Right hindlimb (tissue), 1 donor: ENCODE results near the gene SLC25A25.
"Not testable (repeated sequence)": the region's sequence is repeated elsewhere in the genome, so short reads cannot be mapped to it uniquely, and the experiment has no call there.

Experiments used
- DNase-seq: peaks from one replicate; pipeline ENCODE4 v3.0.0-alpha.2; 2018

SLC25A25 gene

DNA sequence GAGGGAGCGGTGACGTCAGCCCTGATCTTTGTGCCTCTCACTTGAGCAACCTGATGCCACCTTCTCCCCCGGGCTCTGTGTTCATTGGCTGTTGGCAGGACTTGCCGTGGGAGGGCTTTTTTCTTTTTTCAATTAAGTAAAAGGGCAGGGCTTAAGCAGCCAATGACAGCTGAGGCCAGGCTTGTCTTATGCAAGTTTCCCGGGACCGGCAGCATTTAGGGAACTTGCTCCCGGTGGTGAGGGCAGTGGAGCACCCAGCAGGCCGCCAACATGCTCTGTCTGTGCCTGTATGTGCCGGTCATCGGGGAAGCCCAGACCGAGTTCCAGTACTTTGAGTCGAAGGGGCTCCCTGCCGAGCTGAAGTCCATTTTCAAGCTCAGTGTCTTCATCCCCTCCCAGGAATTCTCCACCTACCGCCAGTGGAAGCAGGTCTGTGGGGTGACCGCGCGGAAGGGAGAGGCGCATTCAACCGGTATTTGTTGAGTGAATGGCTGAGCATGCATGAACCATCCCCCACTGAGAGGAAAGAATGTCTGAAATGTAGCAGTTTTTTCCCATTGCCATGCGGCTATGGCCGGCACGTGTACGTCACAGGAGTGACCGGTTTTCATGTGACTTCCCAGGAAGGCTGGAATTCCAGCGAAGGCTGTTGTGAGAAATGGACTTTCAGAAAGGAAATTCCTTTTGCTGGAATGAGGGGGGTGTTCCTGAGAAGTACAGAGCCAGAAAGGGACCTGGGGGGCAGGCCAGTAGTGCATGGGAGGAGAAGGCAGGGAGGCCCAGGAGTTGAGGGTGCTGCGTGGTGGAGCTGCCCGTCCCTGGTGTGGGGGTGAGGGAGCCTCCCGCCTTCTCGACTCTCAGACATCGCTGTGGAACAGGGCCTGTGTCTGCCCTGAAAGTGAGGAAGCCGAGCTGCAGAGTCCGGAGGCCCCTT is 30.5 kb downstream of the SLC25A25 start:
- DNase-seq = peak; percentile 89

DNA sequence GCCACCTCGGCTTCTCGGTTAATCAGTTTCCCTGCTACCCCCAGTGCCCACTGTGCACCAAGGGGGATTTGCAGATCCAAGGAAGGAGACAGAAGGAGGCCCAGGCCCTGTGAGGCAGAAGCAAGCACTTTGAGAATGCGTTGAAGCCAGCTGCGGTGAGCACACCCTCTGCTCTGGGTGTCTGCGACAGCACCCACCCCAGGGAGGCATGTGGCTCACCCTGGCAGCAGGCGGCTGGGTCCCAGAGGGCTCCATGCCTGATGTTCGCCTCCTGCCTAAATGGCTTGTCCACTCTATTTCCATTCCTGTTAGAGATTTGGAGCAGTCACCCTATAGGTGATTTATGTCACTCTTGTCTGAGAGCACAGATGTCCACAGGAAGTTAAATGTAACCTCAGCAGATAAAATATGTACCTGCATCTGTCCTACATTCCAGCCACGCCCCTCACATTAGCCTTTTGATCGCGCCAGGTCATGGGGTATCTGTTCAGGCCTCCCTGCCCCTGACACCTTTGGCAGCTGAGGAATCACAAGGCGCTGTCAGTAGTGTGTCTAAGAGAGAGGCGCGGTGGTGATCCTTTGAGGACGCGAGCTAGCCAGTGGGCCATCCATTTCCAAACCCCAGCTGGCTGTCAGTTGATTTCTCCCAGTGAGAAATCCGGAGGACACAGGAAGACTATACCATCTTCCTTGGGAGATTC is 31.3 kb downstream of the SLC25A25 start:
- DNase-seq = no peak

- no peak for DNase-seq
Observed at GRCh38 chr9:128099932-128100491, 32.0 kb downstream of the SLC25A25 start.

- DNase-seq = no peak
Observed at GRCh38 chr9:128100581-128100980, 32.5 kb downstream of the SLC25A25 start.

DNA sequence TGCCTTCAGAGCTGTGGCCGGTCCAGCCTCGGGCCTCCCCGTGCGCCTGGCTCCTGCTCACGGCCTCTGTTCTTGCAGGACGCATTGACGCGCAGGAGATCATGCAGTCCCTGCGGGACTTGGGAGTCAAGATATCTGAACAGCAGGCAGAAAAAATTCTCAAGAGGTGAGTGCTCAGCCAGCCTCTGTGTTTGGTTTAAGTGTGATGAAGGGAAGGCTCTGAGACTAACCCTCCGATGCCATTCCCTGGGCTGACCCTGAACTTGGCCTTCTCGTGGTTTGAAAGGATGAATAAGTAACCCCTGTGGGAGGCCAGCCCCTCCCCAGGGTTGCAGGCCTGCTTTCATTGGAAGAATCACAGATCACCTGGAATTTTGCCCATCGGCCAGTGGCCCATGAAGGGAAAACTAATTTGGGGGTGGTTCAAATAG is 33.2 kb downstream of the SLC25A25 start:
- DNase-seq = no peak

GRCh38 chr9:128101690-128102089 is 33.7 kb downstream of the SLC25A25 start:
- no peak for DNase-seq

GRCh38 chr9:128102196-128102595 is 34.2 kb downstream of the SLC25A25 start:
- no peak for DNase-seq

- no peak for DNase-seq
Observed at GRCh38 chr9:128102861-128103588, 35.0 kb downstream of the SLC25A25 start.

GRCh38 chr9:128103589-128103962 is 35.5 kb downstream of the SLC25A25 start:
- DNase-seq = no peak

DNA sequence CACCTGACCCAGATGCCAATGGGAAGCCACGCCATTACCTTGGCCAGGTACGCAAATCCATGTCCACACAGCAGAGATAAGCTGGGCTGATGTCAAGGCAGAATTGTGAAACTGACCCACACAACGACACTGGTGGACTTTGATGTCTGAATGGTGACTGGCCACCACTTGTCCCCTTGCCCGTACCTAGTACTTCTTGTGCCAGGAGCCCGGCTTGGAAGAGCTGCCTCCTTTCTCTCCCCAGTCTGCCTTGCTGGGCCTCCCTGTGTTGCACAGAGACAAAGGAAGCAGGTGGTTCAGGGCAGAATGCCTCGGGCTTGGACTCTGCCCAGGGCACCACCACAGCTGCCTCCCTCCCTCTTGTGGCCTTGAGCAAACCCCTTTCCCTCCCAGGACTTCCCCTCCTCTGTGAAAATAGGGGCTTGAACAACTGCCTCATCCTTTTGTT is 36.2 kb downstream of the SLC25A25 start:
- peak; percentile 72 for DNase-seq

- no peak for DNase-seq
Observed at GRCh38 chr9:128105538-128106175, 37.6 kb downstream of the SLC25A25 start.

DNA sequence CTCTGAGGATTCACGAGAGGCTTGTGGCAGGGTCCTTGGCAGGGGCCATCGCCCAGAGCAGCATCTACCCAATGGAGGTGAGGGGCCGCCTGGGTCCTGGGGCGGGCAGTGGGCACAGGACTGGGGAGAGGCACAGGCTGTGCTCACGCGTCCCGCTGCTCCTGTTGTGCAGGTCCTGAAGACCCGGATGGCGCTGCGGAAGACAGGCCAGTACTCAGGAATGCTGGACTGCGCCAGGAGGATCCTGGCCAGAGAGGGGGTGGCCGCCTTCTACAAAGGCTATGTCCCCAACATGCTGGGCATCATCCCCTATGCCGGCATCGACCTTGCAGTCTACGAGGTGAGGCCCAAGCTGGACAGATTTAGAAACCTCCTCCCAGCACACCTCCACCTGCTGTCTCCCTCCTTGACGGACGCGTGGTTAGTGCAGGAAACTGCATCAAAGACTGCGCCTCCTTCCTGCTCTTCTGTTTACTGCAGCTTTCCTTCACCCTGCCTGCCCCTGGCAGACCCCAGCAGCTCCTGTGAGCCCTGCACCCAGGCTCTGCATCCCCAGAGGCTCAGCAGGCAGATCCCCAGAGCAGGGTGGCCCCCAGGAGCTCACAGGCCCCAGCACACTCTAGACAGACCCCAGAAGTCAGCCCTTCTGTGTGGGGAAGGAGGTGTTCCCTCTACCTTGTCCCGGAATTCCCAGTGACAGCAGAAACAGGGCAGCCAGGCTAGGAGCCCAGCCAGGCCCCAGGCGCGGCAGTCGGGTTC is 38.3 kb downstream of the SLC25A25 start:
- DNase-seq = no peak

GRCh38 chr9:128106940-128107467 is 39.0 kb downstream of the SLC25A25 start:
- no peak for DNase-seq

GRCh38 chr9:128107468-128108268 is 39.6 kb downstream of the SLC25A25 start:
- no peak for DNase-seq

GRCh38 chr9:128108269-128109049 is 40.4 kb downstream of the SLC25A25 start:
- no peak for DNase-seq

DNA sequence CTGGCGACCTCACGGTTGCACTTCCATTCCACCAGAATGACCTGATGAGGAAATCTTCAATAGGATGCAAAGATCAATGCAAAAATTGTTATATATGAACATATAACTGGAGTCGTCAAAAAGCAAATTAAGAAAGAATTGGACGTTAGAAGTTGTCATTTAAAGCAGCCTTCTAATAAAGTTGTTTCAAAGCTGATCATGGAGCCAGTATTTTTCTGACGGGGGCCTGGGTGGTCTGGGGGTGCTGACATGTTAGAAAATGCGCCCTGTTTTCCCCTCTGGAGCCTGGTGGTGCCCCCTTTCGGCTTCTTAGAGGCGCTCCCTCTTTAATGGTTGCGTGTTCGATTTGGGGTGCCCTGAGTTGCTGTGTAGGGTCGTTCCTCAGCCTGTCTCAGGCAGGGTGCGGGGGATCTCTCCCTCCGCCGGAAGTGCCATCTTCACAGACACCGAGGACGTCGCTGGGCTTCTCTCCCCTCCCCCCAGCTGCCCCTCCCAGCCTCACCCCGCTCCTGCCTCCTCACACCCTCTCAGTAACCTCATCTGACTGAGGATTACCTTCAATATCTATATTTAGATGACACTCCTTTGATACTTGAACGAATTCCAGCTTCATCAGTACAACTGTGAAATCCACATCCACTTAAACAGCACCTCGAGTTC is 41.1 kb downstream of the SLC25A25 start:
- no peak for DNase-seq

DNA sequence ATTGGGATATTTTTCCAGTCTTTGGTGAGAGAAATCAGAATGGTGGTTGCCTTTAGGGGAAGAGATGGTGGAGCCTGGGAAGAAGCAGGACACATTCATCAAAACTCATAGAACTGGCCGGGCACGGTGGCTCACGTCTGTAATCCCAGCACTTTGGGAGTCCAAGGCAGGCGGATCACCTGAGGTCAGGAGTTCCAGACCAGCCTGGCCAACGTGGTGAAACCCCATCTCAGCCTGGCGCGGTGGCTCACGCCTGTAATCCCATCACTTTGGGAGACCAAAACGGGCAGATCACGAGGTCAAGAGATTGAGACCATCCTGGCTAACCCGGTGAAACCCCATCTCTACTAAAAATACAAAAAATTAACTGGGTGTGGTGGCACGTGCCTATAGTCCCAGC is 43.7 kb downstream of the SLC25A25 start:
- DNase-seq = not testable (repeated sequence)

DNA sequence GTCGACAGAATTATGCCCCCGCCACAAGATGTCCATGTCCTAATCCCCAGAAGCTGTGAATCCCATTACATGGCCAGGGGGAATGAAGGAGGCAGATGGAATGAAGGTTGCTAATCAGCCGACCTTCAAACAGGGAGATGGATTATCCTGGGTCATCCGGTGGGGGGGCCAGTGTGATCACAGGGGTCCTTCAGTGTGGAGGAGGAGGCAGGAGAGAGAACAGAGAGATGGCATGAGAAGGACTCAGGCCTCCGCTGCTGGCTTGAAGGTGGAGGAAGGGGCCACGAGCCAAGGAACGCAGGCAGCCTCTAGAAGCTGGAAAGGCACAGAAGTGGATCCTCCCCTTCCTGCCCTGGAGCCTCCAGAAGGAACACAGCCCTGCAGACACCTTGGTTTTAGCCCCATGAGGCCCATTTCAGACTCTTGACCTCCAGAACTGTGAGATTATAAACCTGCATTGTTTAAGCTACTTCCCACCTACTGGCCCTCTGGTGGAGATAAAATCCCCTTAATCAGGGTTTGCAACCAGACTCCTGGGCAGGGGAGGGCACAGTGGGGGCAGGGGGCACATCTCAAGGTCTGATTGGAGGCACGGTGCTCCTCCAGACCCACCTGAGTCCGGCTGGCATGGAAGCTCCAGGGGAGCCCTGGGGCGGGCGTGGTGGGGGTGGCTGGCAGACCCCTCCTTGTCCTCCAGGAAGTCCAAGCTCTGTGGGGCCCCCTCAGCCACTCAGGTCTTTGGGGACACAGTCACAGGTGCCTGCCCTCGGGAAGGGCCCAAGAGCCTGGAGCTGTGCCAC is 45.7 kb downstream of the SLC25A25 start:
- peak; percentile 16 for DNase-seq
